ENCODE measurements around the gene ACOT11.

The ACOT11 gene

GRCh38 chr1:54566438-54567141 lies 18.6 kb downstream of the ACOT11 start:
- no peak for DNase-seq

- no peak for DNase-seq
These were observed 19.9 kb downstream of the ACOT11 start for GRCh38 chr1:54567961-54568360.

GRCh38 chr1:54569339-54569738 lies 21.3 kb downstream of the ACOT11 start:
- no peak for DNase-seq

GRCh38 chr1:54570161-54570560 lies 22.1 kb downstream of the ACOT11 start:
- DNase-seq, result no peak

GRCh38 chr1:54571326-54571725 lies 23.3 kb downstream of the ACOT11 start:
- no peak for DNase-seq

GRCh38 chr1:54571803-54572541 lies 23.9 kb downstream of the ACOT11 start:
- DNase-seq, result no peak

- no peak for DNase-seq
These were observed 24.5 kb downstream of the ACOT11 start for GRCh38 chr1:54572542-54572850.

- no peak for DNase-seq
These were observed 26.2 kb downstream of the ACOT11 start for GRCh38 chr1:54574158-54574778.

GRCh38 chr1:54575161-54575560 lies 27.1 kb downstream of the ACOT11 start:
- no peak for DNase-seq

- no peak for DNase-seq
These were observed 27.7 kb downstream of the ACOT11 start for GRCh38 chr1:54575605-54576290.

- peak; percentile 11 for DNase-seq
These were observed 29.6 kb downstream of the ACOT11 start for GRCh38 chr1:54577612-54578011.

- DNase-seq, result no peak
These were observed 31.3 kb downstream of the ACOT11 start for GRCh38 chr1:54579337-54579781.

- DNase-seq, result no peak
These were observed 33.0 kb downstream of the ACOT11 start for GRCh38 chr1:54580856-54581550.

GRCh38 chr1:54581621-54582035 lies 33.6 kb downstream of the ACOT11 start:
- peak; percentile 75 for DNase-seq

- DNase-seq, result peak; percentile 35
These were observed 34.7 kb downstream of the ACOT11 start for GRCh38 chr1:54582566-54583306.

GRCh38 chr1:54583307-54583686 lies 35.3 kb downstream of the ACOT11 start:
- no peak for DNase-seq

GRCh38 chr1:54583871-54584270 lies 35.8 kb downstream of the ACOT11 start:
- DNase-seq, result no peak

GRCh38 chr1:54584575-54584974 lies 36.5 kb downstream of the ACOT11 start:
- DNase-seq, result no peak

GRCh38 chr1:54585181-54586066 lies 37.4 kb downstream of the ACOT11 start:
- DNase-seq, result no peak

- no peak for DNase-seq
These were observed 40.3 kb downstream of the ACOT11 start for GRCh38 chr1:54588377-54588776.

GRCh38 chr1:54591127-54591756 lies 43.2 kb downstream of the ACOT11 start:
- DNase-seq, result no peak

All from NCI-H1105 (cell line).